PC-3 (cell line): ENCODE results near the gene PIGX.

ENCODE experiments used
- EZH2 ChIP-seq: fragments of 300-600 bp; sonication (generic); IDR thresholded peaks from one replicate; pipeline ENCODE4 v1.6.1; 2017; ENCODE audit warnings: antibody characterized with exemption, mild to moderate bottlenecking, low read length; ENCODE audit not compliant: unreplicated experiment
- EZH2phosphoT487 ChIP-seq: fragments of 300-600 bp; sonication (generic); IDR thresholded peaks from 2 replicates; pipeline ENCODE4 v1.6.1; 2018; ENCODE audit warnings: mild to moderate bottlenecking, antibody characterized with exemption, low read length, borderline replicate concordance
- TF ChIP-seq, protein P1 (sequence below): fragments of 300-600 bp; sonication (generic); conservative IDR thresholded peaks from 2 replicates; pipeline ENCODE4 v1.5.1; 2017; ENCODE audit warnings: antibody characterized with exemption, low read depth, mild to moderate bottlenecking, low read length

DNA sequence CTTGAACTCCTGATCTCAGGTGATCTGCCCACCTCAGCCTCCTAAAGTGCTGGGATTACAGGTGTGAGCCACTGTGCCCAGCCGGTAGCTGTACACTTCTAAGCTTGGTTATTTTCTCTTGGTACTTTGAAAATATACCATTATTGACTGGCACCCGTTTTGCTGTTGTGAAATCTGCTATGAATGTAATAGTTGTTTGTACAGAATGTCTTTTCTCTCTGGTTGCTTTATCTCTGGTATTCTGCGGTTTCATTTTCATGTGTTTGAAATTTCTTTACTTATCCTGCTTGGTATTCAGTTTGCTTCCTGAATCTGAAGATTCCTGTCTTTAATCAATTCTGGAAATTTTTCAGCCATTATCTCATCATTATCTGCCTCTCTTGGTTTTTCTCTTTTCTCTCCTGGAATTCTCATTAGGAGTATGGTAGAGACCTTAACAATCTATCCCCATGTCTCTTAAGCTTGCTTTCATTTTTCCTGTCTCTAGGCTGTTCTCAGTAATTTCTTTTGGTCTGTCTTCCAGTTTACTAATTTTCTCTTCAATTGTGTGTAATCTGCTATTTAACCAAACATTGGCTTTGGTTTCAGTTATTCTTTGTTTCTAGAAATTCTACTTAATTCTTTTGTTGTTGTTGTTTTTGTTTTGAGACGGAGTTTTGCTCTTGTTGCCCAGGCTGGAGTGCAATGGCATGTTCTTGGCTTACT, 24.6 kb downstream of the PIGX start:
- TF ChIP-seq, protein P1, sequence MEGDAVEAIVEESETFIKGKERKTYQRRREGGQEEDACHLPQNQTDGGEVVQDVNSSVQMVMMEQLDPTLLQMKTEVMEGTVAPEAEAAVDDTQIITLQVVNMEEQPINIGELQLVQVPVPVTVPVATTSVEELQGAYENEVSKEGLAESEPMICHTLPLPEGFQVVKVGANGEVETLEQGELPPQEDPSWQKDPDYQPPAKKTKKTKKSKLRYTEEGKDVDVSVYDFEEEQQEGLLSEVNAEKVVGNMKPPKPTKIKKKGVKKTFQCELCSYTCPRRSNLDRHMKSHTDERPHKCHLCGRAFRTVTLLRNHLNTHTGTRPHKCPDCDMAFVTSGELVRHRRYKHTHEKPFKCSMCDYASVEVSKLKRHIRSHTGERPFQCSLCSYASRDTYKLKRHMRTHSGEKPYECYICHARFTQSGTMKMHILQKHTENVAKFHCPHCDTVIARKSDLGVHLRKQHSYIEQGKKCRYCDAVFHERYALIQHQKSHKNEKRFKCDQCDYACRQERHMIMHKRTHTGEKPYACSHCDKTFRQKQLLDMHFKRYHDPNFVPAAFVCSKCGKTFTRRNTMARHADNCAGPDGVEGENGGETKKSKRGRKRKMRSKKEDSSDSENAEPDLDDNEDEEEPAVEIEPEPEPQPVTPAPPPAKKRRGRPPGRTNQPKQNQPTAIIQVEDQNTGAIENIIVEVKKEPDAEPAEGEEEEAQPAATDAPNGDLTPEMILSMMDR, result no peak
- no peak for TF ChIP-seq EZH2
- no peak for TF ChIP-seq EZH2phosphoT487
